GM23338 (cell line): ENCODE data around the gene REL. TPM values are rescaled to one million over a fixed set of nuclear protein-coding genes. Genes with fewer than 3 reads are reported as not detected.

Source experiments
- ATAC-seq: fragments of 200-7000 bp; cut with Tn5 transposase; 3 replicates; pipeline ENCODE4 v1.9.1; 2020
- DNase-seq: peaks from one replicate; pipeline ENCODE4 v3.0.0-alpha.2; 2015; ENCODE audit warnings: low spot score
- H2AFZ ChIP-seq: fragments of 200-600 bp; sonication (generic); 2 replicates; pipeline ENCODE4 v1.8.0; 2016; ENCODE audit warnings: antibody characterized with exemption, mild to moderate bottlenecking, moderate library complexity
- H3F3A ChIP-seq: fragments of 200-600 bp; sonication (generic); replicated peaks from 2 replicates; pipeline ENCODE4 v1.8.0; 2017; ENCODE audit warnings: antibody characterized with exemption, mixed run types, low read depth
- H3K27ac ChIP-seq: fragments of 200-600 bp; sonication (generic); 2 replicates; pipeline ENCODE4 v1.6.1; 2016; ENCODE audit warnings: low read depth
- H3K27me3 ChIP-seq: fragments of 200-600 bp; sonication (generic); 2 replicates; pipeline ENCODE4 v1.8.0; 2016; ENCODE audit warnings: mild to moderate bottlenecking, mixed run types, moderate library complexity; ENCODE audit not compliant: insufficient read depth
- H3K36me3 ChIP-seq: fragments of 200-600 bp; sonication (generic); 2 replicates; pipeline ENCODE4 v1.8.0; 2016; ENCODE audit warnings: mild to moderate bottlenecking; ENCODE audit not compliant: insufficient read depth
- H3K4me1 ChIP-seq: fragments of 200-600 bp; sonication (generic); 2 replicates; pipeline ENCODE4 v1.8.0; 2016; ENCODE audit warnings: mild to moderate bottlenecking, moderate library complexity; ENCODE audit not compliant: insufficient read depth
- H3K4me2 ChIP-seq: fragments of 200-600 bp; sonication (generic); 2 replicates; pipeline ENCODE4 v1.7.1; 2017; ENCODE audit warnings: mixed run types
- H3K4me3 ChIP-seq: fragments of 200-600 bp; sonication (generic); 2 replicates; pipeline ENCODE4 v1.6.1; 2016; ENCODE audit warnings: mixed run types
- H3K79me2 ChIP-seq: fragments of 200-600 bp; sonication (generic); replicated peaks from 2 replicates; pipeline ENCODE4 v1.8.0; 2017; ENCODE audit warnings: mild to moderate bottlenecking; ENCODE audit not compliant: insufficient read depth
- H3K9me2 ChIP-seq: fragments of 200-600 bp; sonication (generic); 2 replicates; pipeline ENCODE4 v1.8.0; 2017; ENCODE audit not compliant: insufficient read depth
- H4K20me1 ChIP-seq: fragments of 200-600 bp; sonication (generic); replicated peaks from 2 replicates; pipeline ENCODE4 v1.8.0; 2017; ENCODE audit warnings: mild to moderate bottlenecking; ENCODE audit not compliant: insufficient read depth
- H3K27ac Mint-ChIP-seq: 2 replicates; pipeline ENCODE4 v1.8.0; 2020; ENCODE audit warnings: inconsistent platforms, mild to moderate bottlenecking, moderate library complexity, mixed read lengths
- H3K27me3 Mint-ChIP-seq: 3 replicates; pipeline ENCODE4 v1.8.0; 2022; ENCODE audit warnings: low read depth, mild to moderate bottlenecking, moderate library complexity, mixed read lengths, inconsistent platforms; ENCODE audit not compliant: insufficient read depth, poor library complexity
- H3K36me3 Mint-ChIP-seq: 3 replicates; pipeline ENCODE4 v1.8.0; 2021; ENCODE audit warnings: low read depth, mild to moderate bottlenecking, inconsistent platforms, moderate library complexity, mixed read lengths
- H3K4me1 Mint-ChIP-seq: 3 replicates; pipeline ENCODE4 v1.8.0; 2020; ENCODE audit warnings: mild to moderate bottlenecking, inconsistent platforms, mixed read lengths
- H3K4me3 Mint-ChIP-seq: 3 replicates; pipeline ENCODE4 v1.8.0; 2021; ENCODE audit warnings: moderate library complexity, mild to moderate bottlenecking, inconsistent platforms, mixed read lengths
- H3K9me3 Mint-ChIP-seq: 3 replicates; pipeline ENCODE4 v1.8.0; 2020; ENCODE audit warnings: moderate library complexity, mild to moderate bottlenecking, inconsistent platforms, mixed read lengths
- CREB1 ChIP-seq: fragments of 250-450 bp; sonication (Bioruptor Pico); IDR thresholded peaks from 2 replicates; pipeline ENCODE4 v1.5.0; 2020; ENCODE audit warnings: low read depth, mild to moderate bottlenecking, moderate library complexity
- EZH2 ChIP-seq: fragments of 200-600 bp; sonication (generic); IDR thresholded peaks from one replicate; pipeline ENCODE4 v1.8.0; 2017; ENCODE audit warnings: antibody characterized with exemption, mild to moderate bottlenecking, low read depth; ENCODE audit not compliant: unreplicated experiment
- EZH2phosphoT487 ChIP-seq: fragments of 200-600 bp; sonication (generic); IDR thresholded peaks from one replicate; pipeline ENCODE4 v1.8.1; 2018; ENCODE audit warnings: antibody characterized with exemption; ENCODE audit not compliant: unreplicated experiment
- JUNB ChIP-seq: IDR thresholded peaks from one replicate; pipeline ENCODE4 v1.6.1; 2016; ENCODE audit warnings: antibody characterized with exemption; ENCODE audit not compliant: unreplicated experiment
- NANOG ChIP-seq: IDR thresholded peaks from 2 replicates; pipeline ENCODE4 v1.6.1; 2016; ENCODE audit warnings: antibody characterized with exemption, borderline replicate concordance
- POLR2AphosphoS5 ChIP-seq: IDR thresholded peaks from 2 replicates; pipeline ENCODE4 v1.6.1; 2016; ENCODE audit warnings: antibody characterized with exemption, low read depth
- STAT1 ChIP-seq: IDR thresholded peaks from one replicate; pipeline ENCODE4 v1.6.1; 2016; ENCODE audit warnings: antibody characterized with exemption; ENCODE audit not compliant: unreplicated experiment
- ZNF114 ChIP-seq: fragments of 250-450 bp; sonication (Bioruptor Pico); IDR thresholded peaks from 2 replicates; pipeline ENCODE4 v1.5.0; 2020; ENCODE audit warnings: mild to moderate bottlenecking, moderate library complexity
- ZNF331 ChIP-seq: fragments of 250-450 bp; sonication (Bioruptor Pico); IDR thresholded peaks from 2 replicates; pipeline ENCODE4 v1.5.0; 2020; ENCODE audit warnings: low read depth, mild to moderate bottlenecking, moderate library complexity
- polyA plus RNA-seq: library from polyadenylated mRNA; unstranded; fragments of >200 nt; fragmentation: Nextera tagmentation; extraction: Ambion mirVana; gene quantifications from 2 replicates; pipeline ENCODE4 v1.2.1, GENCODE V29; 2016
- total RNA-seq: library from RNA; depleted of rRNA; stranded (reverse); fragments of >200 nt; shearing (Covaris generic); gene quantifications from 2 replicates; pipeline ENCODE4 v1.2.3, GENCODE V29; 2014
- TF ChIP-seq, protein P1 (sequence below): IDR thresholded peaks from one replicate; pipeline ENCODE4 v1.6.1; 2018; ENCODE audit warnings: antibody characterized with exemption; ENCODE audit not compliant: unreplicated experiment
- TF ChIP-seq, protein P2 (sequence below), 2 experiments: fragments of 200-600 bp in 1 of 2; sonication (generic) in 1 of 2; conservative IDR thresholded peaks; 2 replicates each; pipeline versions ENCODE4 v1.5.1 to v1.6.1; 2016 to 2017; ENCODE audit warnings: antibody characterized with exemption in 2 of 2, low read depth in 2 of 2, mild to moderate bottlenecking in 2 of 2, moderate library complexity in 1 of 2
- TF ChIP-seq, protein P3 (sequence below): IDR thresholded peaks from 2 replicates; pipeline ENCODE4 v1.6.1; 2016; ENCODE audit warnings: antibody characterized with exemption
- TF ChIP-seq, protein P4 (sequence below): fragments of 250-450 bp; sonication (Bioruptor Pico); IDR thresholded peaks from 2 replicates; pipeline ENCODE4 v1.5.0; 2020; ENCODE audit warnings: mild to moderate bottlenecking, moderate library complexity

Gene REL
- total and polyA plus RNA-seq, 2 experiments from 2014 or later = 4.1 to 8.0 TPM

DNA sequence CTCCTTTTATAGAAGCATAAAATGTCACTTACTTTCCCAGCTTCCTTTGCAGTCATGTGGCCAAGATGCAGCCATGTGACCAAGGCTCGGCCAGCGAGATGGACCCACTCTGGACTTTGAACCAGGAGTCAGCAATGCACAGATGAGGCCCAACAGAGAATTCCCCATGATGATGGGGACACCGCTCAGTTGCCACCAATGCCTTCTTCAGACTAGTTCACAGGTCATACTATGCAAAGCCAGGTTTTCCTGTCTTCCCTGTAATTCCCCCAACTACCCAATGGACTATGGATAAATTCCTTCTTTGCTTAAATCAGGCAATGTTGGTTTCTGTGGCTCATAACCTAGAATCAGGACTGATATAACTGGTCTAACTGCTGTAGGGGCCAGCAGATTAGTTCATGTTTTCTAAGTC lies 22.5 kb upstream of the REL start:
- Histone ChIP-seq H3K27ac (no peak overlapping the region), H3K4me3 (no peak overlapping the region), H2AFZ (no peak overlapping the region), H3K9me2 (no peaks in the 10 kb centered on the region), H3K4me1 (no peaks in the 10 kb centered on the region), H3K36me3 (no peaks in the 10 kb centered on the region), H3K4me2 (no peak overlapping the region), H3F3A (no peaks in the 10 kb centered on the region), H3K79me2 (no peaks in the 10 kb centered on the region), H4K20me1 (no peaks in the 10 kb centered on the region), H3K27me3 (no peaks in the 10 kb centered on the region)
- H3K27ac Mint-ChIP-seq = no peak overlapping the region
- no peaks in the 10 kb centered on the region for H3K4me1 Mint-ChIP-seq
- peaks cover 3% of the 10 kb centered on the region; the same call in 1 of the 3 replicates for H3K9me3 Mint-ChIP-seq
- no peaks in the 10 kb centered on the region for H3K36me3 Mint-ChIP-seq
- no peak overlapping the region for H3K4me3 Mint-ChIP-seq
- TF ChIP-seq, protein P1, sequence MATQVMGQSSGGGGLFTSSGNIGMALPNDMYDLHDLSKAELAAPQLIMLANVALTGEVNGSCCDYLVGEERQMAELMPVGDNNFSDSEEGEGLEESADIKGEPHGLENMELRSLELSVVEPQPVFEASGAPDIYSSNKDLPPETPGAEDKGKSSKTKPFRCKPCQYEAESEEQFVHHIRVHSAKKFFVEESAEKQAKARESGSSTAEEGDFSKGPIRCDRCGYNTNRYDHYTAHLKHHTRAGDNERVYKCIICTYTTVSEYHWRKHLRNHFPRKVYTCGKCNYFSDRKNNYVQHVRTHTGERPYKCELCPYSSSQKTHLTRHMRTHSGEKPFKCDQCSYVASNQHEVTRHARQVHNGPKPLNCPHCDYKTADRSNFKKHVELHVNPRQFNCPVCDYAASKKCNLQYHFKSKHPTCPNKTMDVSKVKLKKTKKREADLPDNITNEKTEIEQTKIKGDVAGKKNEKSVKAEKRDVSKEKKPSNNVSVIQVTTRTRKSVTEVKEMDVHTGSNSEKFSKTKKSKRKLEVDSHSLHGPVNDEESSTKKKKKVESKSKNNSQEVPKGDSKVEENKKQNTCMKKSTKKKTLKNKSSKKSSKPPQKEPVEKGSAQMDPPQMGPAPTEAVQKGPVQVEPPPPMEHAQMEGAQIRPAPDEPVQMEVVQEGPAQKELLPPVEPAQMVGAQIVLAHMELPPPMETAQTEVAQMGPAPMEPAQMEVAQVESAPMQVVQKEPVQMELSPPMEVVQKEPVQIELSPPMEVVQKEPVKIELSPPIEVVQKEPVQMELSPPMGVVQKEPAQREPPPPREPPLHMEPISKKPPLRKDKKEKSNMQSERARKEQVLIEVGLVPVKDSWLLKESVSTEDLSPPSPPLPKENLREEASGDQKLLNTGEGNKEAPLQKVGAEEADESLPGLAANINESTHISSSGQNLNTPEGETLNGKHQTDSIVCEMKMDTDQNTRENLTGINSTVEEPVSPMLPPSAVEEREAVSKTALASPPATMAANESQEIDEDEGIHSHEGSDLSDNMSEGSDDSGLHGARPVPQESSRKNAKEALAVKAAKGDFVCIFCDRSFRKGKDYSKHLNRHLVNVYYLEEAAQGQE = no peak
- TF ChIP-seq POLR2AphosphoS5 (no peak), NANOG (no peak), JUNB (no peak), CREB1 (no peak), EZH2phosphoT487 (no peak), ZNF114 (CRISPR knock-in tag) (no peak), STAT1 (no peak), EZH2 (no peak), ZNF331 (no peak)
- TF ChIP-seq, protein P2, sequence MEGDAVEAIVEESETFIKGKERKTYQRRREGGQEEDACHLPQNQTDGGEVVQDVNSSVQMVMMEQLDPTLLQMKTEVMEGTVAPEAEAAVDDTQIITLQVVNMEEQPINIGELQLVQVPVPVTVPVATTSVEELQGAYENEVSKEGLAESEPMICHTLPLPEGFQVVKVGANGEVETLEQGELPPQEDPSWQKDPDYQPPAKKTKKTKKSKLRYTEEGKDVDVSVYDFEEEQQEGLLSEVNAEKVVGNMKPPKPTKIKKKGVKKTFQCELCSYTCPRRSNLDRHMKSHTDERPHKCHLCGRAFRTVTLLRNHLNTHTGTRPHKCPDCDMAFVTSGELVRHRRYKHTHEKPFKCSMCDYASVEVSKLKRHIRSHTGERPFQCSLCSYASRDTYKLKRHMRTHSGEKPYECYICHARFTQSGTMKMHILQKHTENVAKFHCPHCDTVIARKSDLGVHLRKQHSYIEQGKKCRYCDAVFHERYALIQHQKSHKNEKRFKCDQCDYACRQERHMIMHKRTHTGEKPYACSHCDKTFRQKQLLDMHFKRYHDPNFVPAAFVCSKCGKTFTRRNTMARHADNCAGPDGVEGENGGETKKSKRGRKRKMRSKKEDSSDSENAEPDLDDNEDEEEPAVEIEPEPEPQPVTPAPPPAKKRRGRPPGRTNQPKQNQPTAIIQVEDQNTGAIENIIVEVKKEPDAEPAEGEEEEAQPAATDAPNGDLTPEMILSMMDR (conservative IDR thresholded peaks at IDR 0.05; ENCODE audit: low read depth in 2 of 2) = no peak
- TF ChIP-seq, protein P3, sequence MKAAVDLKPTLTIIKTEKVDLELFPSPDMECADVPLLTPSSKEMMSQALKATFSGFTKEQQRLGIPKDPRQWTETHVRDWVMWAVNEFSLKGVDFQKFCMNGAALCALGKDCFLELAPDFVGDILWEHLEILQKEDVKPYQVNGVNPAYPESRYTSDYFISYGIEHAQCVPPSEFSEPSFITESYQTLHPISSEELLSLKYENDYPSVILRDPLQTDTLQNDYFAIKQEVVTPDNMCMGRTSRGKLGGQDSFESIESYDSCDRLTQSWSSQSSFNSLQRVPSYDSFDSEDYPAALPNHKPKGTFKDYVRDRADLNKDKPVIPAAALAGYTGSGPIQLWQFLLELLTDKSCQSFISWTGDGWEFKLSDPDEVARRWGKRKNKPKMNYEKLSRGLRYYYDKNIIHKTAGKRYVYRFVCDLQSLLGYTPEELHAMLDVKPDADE = no peak
- TF ChIP-seq, protein P4, sequence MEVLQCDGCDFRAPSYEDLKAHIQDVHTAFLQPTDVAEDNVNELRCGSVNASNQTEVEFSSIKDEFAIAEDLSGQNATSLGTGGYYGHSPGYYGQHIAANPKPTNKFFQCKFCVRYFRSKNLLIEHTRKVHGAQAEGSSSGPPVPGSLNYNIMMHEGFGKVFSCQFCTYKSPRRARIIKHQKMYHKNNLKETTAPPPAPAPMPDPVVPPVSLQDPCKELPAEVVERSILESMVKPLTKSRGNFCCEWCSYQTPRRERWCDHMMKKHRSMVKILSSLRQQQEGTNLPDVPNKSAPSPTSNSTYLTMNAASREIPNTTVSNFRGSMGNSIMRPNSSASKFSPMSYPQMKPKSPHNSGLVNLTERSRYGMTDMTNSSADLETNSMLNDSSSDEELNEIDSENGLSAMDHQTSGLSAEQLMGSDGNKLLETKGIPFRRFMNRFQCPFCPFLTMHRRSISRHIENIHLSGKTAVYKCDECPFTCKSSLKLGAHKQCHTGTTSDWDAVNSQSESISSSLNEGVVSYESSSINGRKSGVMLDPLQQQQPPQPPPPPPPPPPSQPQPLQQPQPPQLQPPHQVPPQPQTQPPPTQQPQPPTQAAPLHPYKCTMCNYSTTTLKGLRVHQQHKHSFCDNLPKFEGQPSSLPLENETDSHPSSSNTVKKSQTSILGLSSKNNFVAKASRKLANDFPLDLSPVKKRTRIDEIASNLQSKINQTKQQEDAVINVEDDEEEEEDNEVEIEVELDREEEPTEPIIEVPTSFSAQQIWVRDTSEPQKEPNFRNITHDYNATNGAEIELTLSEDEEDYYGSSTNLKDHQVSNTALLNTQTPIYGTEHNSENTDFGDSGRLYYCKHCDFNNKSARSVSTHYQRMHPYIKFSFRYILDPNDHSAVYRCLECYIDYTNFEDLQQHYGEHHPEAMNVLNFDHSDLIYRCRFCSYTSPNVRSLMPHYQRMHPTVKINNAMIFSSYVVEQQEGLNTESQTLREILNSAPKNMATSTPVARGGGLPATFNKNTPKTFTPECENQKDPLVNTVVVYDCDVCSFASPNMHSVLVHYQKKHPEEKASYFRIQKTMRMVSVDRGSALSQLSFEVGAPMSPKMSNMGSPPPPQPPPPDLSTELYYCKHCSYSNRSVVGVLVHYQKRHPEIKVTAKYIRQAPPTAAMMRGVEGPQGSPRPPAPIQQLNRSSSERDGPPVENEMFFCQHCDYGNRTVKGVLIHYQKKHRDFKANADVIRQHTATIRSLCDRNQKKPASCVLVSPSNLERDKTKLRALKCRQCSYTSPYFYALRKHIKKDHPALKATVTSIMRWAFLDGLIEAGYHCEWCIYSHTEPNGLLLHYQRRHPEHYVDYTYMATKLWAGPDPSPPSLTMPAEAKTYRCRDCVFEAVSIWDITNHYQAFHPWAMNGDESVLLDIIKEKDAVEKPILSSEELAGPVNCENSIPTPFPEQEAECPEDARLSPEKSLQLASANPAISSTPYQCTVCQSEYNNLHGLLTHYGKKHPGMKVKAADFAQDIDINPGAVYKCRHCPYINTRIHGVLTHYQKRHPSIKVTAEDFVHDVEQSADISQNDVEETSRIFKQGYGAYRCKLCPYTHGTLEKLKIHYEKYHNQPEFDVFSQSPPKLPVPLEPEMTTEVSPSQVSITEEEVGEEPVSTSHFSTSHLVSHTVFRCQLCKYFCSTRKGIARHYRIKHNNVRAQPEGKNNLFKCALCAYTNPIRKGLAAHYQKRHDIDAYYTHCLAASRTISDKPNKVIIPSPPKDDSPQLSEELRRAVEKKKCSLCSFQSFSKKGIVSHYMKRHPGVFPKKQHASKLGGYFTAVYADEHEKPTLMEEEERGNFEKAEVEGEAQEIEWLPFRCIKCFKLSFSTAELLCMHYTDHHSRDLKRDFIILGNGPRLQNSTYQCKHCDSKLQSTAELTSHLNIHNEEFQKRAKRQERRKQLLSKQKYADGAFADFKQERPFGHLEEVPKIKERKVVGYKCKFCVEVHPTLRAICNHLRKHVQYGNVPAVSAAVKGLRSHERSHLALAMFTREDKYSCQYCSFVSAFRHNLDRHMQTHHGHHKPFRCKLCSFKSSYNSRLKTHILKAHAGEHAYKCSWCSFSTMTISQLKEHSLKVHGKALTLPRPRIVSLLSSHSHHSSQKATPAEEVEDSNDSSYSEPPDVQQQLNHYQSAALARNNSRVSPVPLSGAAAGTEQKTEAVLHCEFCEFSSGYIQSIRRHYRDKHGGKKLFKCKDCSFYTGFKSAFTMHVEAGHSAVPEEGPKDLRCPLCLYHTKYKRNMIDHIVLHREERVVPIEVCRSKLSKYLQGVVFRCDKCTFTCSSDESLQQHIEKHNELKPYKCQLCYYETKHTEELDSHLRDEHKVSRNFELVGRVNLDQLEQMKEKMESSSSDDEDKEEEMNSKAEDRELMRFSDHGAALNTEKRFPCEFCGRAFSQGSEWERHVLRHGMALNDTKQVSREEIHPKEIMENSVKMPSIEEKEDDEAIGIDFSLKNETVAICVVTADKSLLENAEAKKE (CRISPR knock-in tag) = no peak
- no peak for ATAC-seq
- DNase-seq = no peak
- H3K27me3 Mint-ChIP-seq = no peaks in the 10 kb centered on the region
